Sigmoid colon (tissue), 4 donors: ENCODE results near the gene FAM3A.

Experiments
- CTCF ChIP-seq, 4 experiments: fragments of 450-650 bp in 3 of 4; fragments of 200-600 bp in 1 of 4; IDR thresholded peaks; one replicate each; pipeline ENCODE4 v1.5.1; 2016 to 2019; ENCODE audit warnings: antibody characterized with exemption in 4 of 4, mild to moderate bottlenecking in 3 of 4, moderate library complexity in 2 of 4
- POLR2AphosphoS5 ChIP-seq, 4 donors: sonication (generic); formaldehyde crosslinking; IDR thresholded peaks; one replicate each; pipeline ENCODE4 v1.6.1; 2017; ENCODE audit warnings: antibody characterized with exemption in 4 of 4

- TF ChIP-seq CTCF (IDR thresholded peaks at IDR 0.05) = no peak
- TF ChIP-seq POLR2AphosphoS5 (IDR thresholded peaks at IDR 0.05) = no peak
These were observed 23.0 kb upstream of the FAM3A start for GRCh38 chrX:154539077-154539476.
